Astrocyte (in vitro differentiated cells and primary cell): ENCODE results near the gene SLC4A8.

Experiments
- CTCF ChIP-seq: IDR thresholded peaks from 2 replicates; pipeline ENCODE4 v1.5.1; 2011; ENCODE audit warnings: low read depth, mild to moderate bottlenecking, inconsistent platforms, low read length, moderate library complexity; ENCODE audit not compliant: insufficient read depth
- EZH2 ChIP-seq: IDR thresholded peaks from 2 replicates; pipeline ENCODE4 v1.6.1; 2012; ENCODE audit warnings: mild to moderate bottlenecking, low read length, inconsistent platforms; ENCODE audit not compliant: insufficient read depth

- TF ChIP-seq CTCF, result no peak
- no peak for TF ChIP-seq EZH2
Observed at GRCh38 chr12:51404627-51405026, 20.0 kb upstream of the SLC4A8 start.
